Stimulated activated CD8-positive, alpha-beta memory T cell treated with anti-CD3 and anti-CD28 coated beads, Interleukin-7, amount 100 ng/mL, for 4 hours (primary cell): Measurements from ENCODE around the gene ETS1.

Experiments
- DNase-seq, 2 donors: peaks; one replicate each; pipeline ENCODE4 v3.0.0-alpha.2; 2020; ENCODE audit warnings: low read depth in 2 of 2

Gene ETS1

GRCh38 chr11:128587415-128587814 lies at the start of gene ETS1:
ETS1 (minus strand) TSS chr11:128587558; CDS start chr11:128573130, 14,428 bp downstream.
- DNase-seq = no peak

GRCh38 chr11:128634395-128634794 lies 47.0 kb upstream of the ETS1 start:
- DNase-seq = no peak

GRCh38 chr11:128633384-128633965 lies 46.1 kb upstream of the ETS1 start:
- DNase-seq = no peak

GRCh38 chr11:128632141-128632791 lies 44.9 kb upstream of the ETS1 start:
- DNase-seq = peak in 1 of 2 donors; percentile 32

GRCh38 chr11:128630367-128631230 lies 43.2 kb upstream of the ETS1 start:
- peak; percentile 77 to 86 for DNase-seq

GRCh38 chr11:128629516-128630106 lies 42.3 kb upstream of the ETS1 start:
- no peak for DNase-seq

GRCh38 chr11:128628686-128629085 lies 41.3 kb upstream of the ETS1 start:
- DNase-seq = no peak

- DNase-seq = no peak
Observed at GRCh38 chr11:128628325-128628673, 40.9 kb upstream of the ETS1 start.

- no peak for DNase-seq
Observed at GRCh38 chr11:128627666-128628324, 40.4 kb upstream of the ETS1 start.

- no peak for DNase-seq
Observed at GRCh38 chr11:128626913-128627665, 39.7 kb upstream of the ETS1 start.

GRCh38 chr11:128625746-128626145 lies 38.4 kb upstream of the ETS1 start:
- no peak for DNase-seq

GRCh38 chr11:128625326-128625725 lies 38.0 kb upstream of the ETS1 start:
- no peak for DNase-seq

GRCh38 chr11:128624269-128625175 lies 37.2 kb upstream of the ETS1 start:
- peak; percentile 27 to 43 for DNase-seq

GRCh38 chr11:128623091-128623490 lies 35.7 kb upstream of the ETS1 start:
- no peak for DNase-seq

- DNase-seq = no peak
Observed at GRCh38 chr11:128621601-128622501, 34.5 kb upstream of the ETS1 start.

GRCh38 chr11:128620309-128621100 lies 33.1 kb upstream of the ETS1 start:
- DNase-seq = no peak

GRCh38 chr11:128619540-128620308 lies 32.4 kb upstream of the ETS1 start:
- no peak for DNase-seq
